K562 (cell line): ENCODE results near the gene MPDU1. TPM values are rescaled to one million over a fixed set of nuclear protein-coding genes. Genes with fewer than 3 reads are reported as not detected.
"Not testable (repeated sequence)": the region's sequence is repeated elsewhere in the genome, so short reads cannot be mapped to it uniquely, and the experiment has no call there.

Experiments
- ATAC-seq: fragments of 200-7000 bp; cut with Tn5 transposase; 3 replicates; pipeline ENCODE4 v1.9.1; 2020; ENCODE audit warnings: moderate library complexity
- BruUV-seq: library from RNA; stranded (reverse); fragments of 400-500 nt; replicated peaks from 2 replicates; lab custom pipeline; 2021; lab: Mats Ljungman, UMichigan
- CTCF ChIA-PET: fragments of 300-600 bp; formaldehyde crosslinking; extraction: SDS; loops from one replicate; lab custom pipeline; 2021; ENCODE audit warnings: low intra/inter-chr PET ratio; lab: Yijun Ruan, JAX
- POLR2A ChIA-PET: fragments of 300-600, 350-650 bp; sonication (Branson Sonifier 250); formaldehyde crosslinking; extraction: SDS; loops from one replicate; lab custom pipeline; 2021; ENCODE audit warnings: antibody characterized with exemption, inconsistent platforms; lab: Yijun Ruan, JAX
- DNase-seq, 4 experiments: peaks; one replicate each; pipeline versions ENCODE4 v3.0.0 to v3.0.0-alpha.2; 2011 to 2018; ENCODE audit warnings: low spot score in 3 of 4, mixed read lengths in 3 of 4; ENCODE audit errors: extremely low read depth in 1 of 4
- FAIRE-seq: peaks from 2 replicates; lab custom pipeline; 2011; peaks lifted over from hg19 to GRCh38; lab: Jason Lieb, UNC
- H2AFZ ChIP-seq: 2 replicates; pipeline ENCODE4 v1.6.0; 2011; ENCODE audit warnings: low read depth, low read length, control low read depth, inconsistent platforms
- H3K27ac ChIP-seq: fragments of 200-600 bp; 3 replicates; pipeline ENCODE4 v1.8.0; 2011; ENCODE audit warnings: low read depth, mild to moderate bottlenecking, control low read depth, inconsistent platforms, low read length, moderate library complexity, mixed read lengths; ENCODE audit errors: extremely low read depth
- H3K27me3 ChIP-seq, 2 experiments: fragments of 300-600 bp in 1 of 2; 2 replicates in 1 of 2; 3 replicates in 1 of 2; pipeline versions ENCODE4 v1.6.0 to v1.8.0; 2011; ENCODE audit warnings: inconsistent platforms in 2 of 2, low read length in 2 of 2, mild to moderate bottlenecking in 1 of 2, mixed read lengths in 1 of 2, moderate library complexity in 1 of 2; ENCODE audit not compliant: control insufficient read depth in 2 of 2, insufficient read depth in 2 of 2
- H3K36me3 ChIP-seq: fragments of 300-600 bp; 3 replicates; pipeline ENCODE4 v1.8.0; 2011; ENCODE audit warnings: mild to moderate bottlenecking, low read length, inconsistent platforms; ENCODE audit not compliant: control insufficient read depth, insufficient read depth
- H3K4me1 ChIP-seq, 2 experiments: fragments of 200-600 bp in 1 of 2; replicated peaks in 1 of 2; 2 replicates in 1 of 2; 3 replicates in 1 of 2; pipeline versions ENCODE4 v1.5.1 to v1.8.0; 2011; ENCODE audit warnings: inconsistent platforms in 2 of 2, low read length in 2 of 2, mild to moderate bottlenecking in 1 of 2, mixed read lengths in 1 of 2, moderate library complexity in 1 of 2; ENCODE audit not compliant: control insufficient read depth in 2 of 2, insufficient read depth in 2 of 2
- H3K4me2 ChIP-seq: 2 replicates; pipeline ENCODE4 v1.6.1; 2011; ENCODE audit warnings: low read length, control low read depth, inconsistent platforms, mixed read lengths; ENCODE audit not compliant: insufficient read depth
- H3K4me3 ChIP-seq: fragments of 200-600 bp; sonication (generic), shearing (Covaris generic); 2 replicates; pipeline ENCODE4 v1.5.1; 2016; ENCODE audit warnings: control low read depth, inconsistent platforms
- H3K79me2 ChIP-seq: fragments of 200-600 bp; 3 replicates; pipeline ENCODE4 v1.8.0; 2011; ENCODE audit warnings: low read length, inconsistent platforms; ENCODE audit not compliant: control insufficient read depth, insufficient read depth
- H3K9ac ChIP-seq, 2 experiments: 2 replicates each; pipeline versions ENCODE4 v1.6.0 to v1.6.1; 2011; ENCODE audit warnings: low read depth in 2 of 2, low read length in 2 of 2, control low read depth in 1 of 2, inconsistent platforms in 1 of 2, mild to moderate bottlenecking in 1 of 2, mixed read lengths in 1 of 2; ENCODE audit not compliant: insufficient read depth in 1 of 2
- H3K9me1 ChIP-seq: one replicate; pipeline ENCODE4 v1.6.0; 2011; ENCODE audit warnings: inconsistent platforms, mild to moderate bottlenecking, low read length, moderate library complexity; ENCODE audit not compliant: control insufficient read depth, insufficient read depth
- H3K9me3 ChIP-seq: replicated peaks from 2 replicates; pipeline ENCODE4 v1.5.1; 2011; ENCODE audit warnings: low read depth, low read length, inconsistent platforms; ENCODE audit not compliant: control insufficient read depth, insufficient read depth
- H4K20me1 ChIP-seq: replicated peaks from 2 replicates; pipeline ENCODE4 v1.6.1; 2011; ENCODE audit warnings: low read length, inconsistent platforms, mixed read lengths; ENCODE audit not compliant: control insufficient read depth, insufficient read depth
- ESRRB ChIP-seq: fragments of 250-450 bp; sonication (Bioruptor Pico); IDR thresholded peaks from 2 replicates; pipeline ENCODE4 v1.5.0; 2020; ENCODE audit warnings: mild to moderate bottlenecking, moderate library complexity, borderline replicate concordance
- ETV5 ChIP-seq: sonication (generic); formaldehyde crosslinking; IDR thresholded peaks from 2 replicates; pipeline ENCODE4 v1.4.0; 2020; ENCODE audit warnings: low read depth, mild to moderate bottlenecking, missing genetic modification reagents
- MXI1 ChIP-seq: IDR thresholded peaks from 2 replicates; pipeline ENCODE4 v1.6.1; 2011; ENCODE audit warnings: low read depth, mild to moderate bottlenecking, improper control_type of control experiment, low read length
- NFATC3 ChIP-seq: fragments of 450-650 bp; IDR thresholded peaks from 2 replicates; pipeline ENCODE4 v1.6.1; 2017; ENCODE audit warnings: mild to moderate bottlenecking
- WGBS: fragments of 100-300 bp; shearing (Covaris generic); methylation state at CpG from one replicate; pipeline ENCODE4 v1.1.6; 2016; ENCODE audit warnings: low coverage, mixed read lengths; ENCODE audit not compliant: insufficient coverage; ENCODE audit errors: missing lambda C conversion rate; 5-methylcytosine and 5-hydroxymethylcytosine counted together
- in situ Hi-C: fragments of 300-500 bp; cut with MboI; formaldehyde crosslinking; loops from 4 replicates; pipeline ENCODE4 v1.15.0; 2018; ENCODE audit warnings: inconsistent platforms, mixed read lengths
- intact Hi-C: fragments of 100-400 bp; cut with micrococcal nuclease; formaldehyde crosslinking; loops from 2 replicates; pipeline ENCODE4 v1.14.2; 2022
- polyA plus RNA-seq, 8 experiments: library from polyadenylated mRNA; depleted of rRNA in 4 of 8; stranded (reverse) in 5 of 8; unstranded in 3 of 8; fragments of >200 nt; fragmentation: Nextera tagmentation in 2 of 8; fragmentation: Illumina TruSeq in 1 of 8; extraction: Ambion mirVana in 2 of 8; extraction: Trizol in 1 of 8; gene quantifications; 2 replicates each; pipeline versions ENCODE4 v1.2.1 to v1.2.3, GENCODE V29; 2011 to 2014; ENCODE audit warnings: inconsistent platforms in 1 of 8, missing spikeins in 1 of 8
- total RNA-seq, 7 experiments: library from RNA; depleted of rRNA in 6 of 7; stranded (reverse); fragments of >200 nt in 6 of 7; fragmentation: Illumina TruSeq in 2 of 7; extraction: Trizol in 2 of 7; gene quantifications; 2 replicates each; pipeline versions ENCODE4 v1.2.1 to v1.2.3, GENCODE V29; 2011 to 2021; ENCODE audit warnings: low replicate concordance in 1 of 7
- TF ChIP-seq, protein P1 (sequence below), 2 experiments: fragments of 450-650 bp; IDR thresholded peaks; 2 replicates each; pipeline ENCODE4 v1.6.1; 2018; ENCODE audit warnings: mild to moderate bottlenecking in 2 of 2, low read depth in 1 of 2; ENCODE audit not compliant: partially characterized antibody in 2 of 2

MPDU1 gene
- total and polyA plus RNA-seq, 9 of the 15 experiments (the other 6 are each of a cell fraction or from before 2014, with no cell fraction given) = 4.9 to 179 (median 77.1) TPM

- H3K79me2 ChIP-seq, ATAC-seq, H2AFZ ChIP-seq, in situ Hi-C loops, H3K4me2 ChIP-seq, H3K9me3 ChIP-seq, H3K36me3 ChIP-seq, DNase-seq, H3K27me3 ChIP-seq, H3K9me1 ChIP-seq, CTCF ChIA-PET, H3K9ac ChIP-seq, H3K4me3 ChIP-seq, H3K27ac ChIP-seq, intact Hi-C loops, BruUV-seq, FAIRE-seq, H4K20me1 ChIP-seq: not testable (repeated sequence)
- POLR2A ChIA-PET = interaction anchor here (3.5 kb wide), 1 partner anchor 61 kb away, joined by 38 read pairs; the partner anchor contains the start of genes TP53 and WRAP53
- WGBS = 85% methylated on average over 4 of the region's 16 CpGs
- peaks cover 0 to 17% of the 10 kb centered on the region in 2 experiments; a peak in 4 of 5 replicates for H3K4me1 ChIP-seq
Observed at GRCh38 chr17:7625749-7626148, 42.1 kb downstream of the MPDU1 start.

DNA sequence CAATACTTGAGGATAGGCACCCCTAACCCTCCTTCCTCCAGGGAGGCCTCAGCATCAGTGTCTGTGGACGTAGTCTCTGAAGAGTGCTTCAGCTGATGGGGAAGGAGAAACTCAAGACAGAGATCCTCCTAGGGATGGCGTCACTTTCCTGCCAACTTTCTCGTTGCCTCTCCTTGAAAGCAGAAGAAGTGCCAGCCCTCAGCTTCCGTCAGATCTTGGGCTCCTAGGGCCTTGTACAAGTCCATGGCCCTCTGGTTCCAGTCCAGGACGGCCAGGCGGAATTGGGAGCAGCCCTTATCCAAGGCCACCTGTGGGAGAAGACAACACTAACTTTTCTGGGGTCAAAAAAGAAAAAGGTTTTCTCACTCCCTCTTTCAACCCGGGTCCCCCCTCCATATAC lies 42.7 kb downstream of the MPDU1 start:
- Histone ChIP-seq H3K27ac (no peak overlapping the region), H3K36me3 (no peaks in the 10 kb centered on the region), H3K4me3 (no peak overlapping the region), H3K4me2 (no peak overlapping the region), H3K9ac (no peak overlapping the region), H3K9me1 (no peaks in the 10 kb centered on the region), H3K4me1 (peaks cover 0 to 17% of the 10 kb centered on the region in 2 experiments; a peak in 4 of 5 replicates), H3K27me3 (no peaks in the 10 kb centered on the region), H3K9me3 (no peaks in the 10 kb centered on the region), H2AFZ (no peak overlapping the region), H3K79me2 (no peaks in the 10 kb centered on the region), H4K20me1 (no peaks in the 10 kb centered on the region)
- in situ Hi-C loops (no loop called here), intact Hi-C loops (no loop called here)
- no TSS peak for BruUV-seq
- FAIRE-seq = no peak
- 66% methylated on average over 6 of the region's 7 CpGs for WGBS
- CTCF ChIA-PET = no interaction called here
- POLR2A ChIA-PET = interaction anchor here (0.7 to 3.5 kb wide), 2 partner anchors 11 to 60 kb away, joined by 5 to 38 read pairs; partner anchors contain the start of genes TP53 and WRAP53
- no peak for ATAC-seq
- DNase-seq = no peak
- TF ChIP-seq, protein P1, sequence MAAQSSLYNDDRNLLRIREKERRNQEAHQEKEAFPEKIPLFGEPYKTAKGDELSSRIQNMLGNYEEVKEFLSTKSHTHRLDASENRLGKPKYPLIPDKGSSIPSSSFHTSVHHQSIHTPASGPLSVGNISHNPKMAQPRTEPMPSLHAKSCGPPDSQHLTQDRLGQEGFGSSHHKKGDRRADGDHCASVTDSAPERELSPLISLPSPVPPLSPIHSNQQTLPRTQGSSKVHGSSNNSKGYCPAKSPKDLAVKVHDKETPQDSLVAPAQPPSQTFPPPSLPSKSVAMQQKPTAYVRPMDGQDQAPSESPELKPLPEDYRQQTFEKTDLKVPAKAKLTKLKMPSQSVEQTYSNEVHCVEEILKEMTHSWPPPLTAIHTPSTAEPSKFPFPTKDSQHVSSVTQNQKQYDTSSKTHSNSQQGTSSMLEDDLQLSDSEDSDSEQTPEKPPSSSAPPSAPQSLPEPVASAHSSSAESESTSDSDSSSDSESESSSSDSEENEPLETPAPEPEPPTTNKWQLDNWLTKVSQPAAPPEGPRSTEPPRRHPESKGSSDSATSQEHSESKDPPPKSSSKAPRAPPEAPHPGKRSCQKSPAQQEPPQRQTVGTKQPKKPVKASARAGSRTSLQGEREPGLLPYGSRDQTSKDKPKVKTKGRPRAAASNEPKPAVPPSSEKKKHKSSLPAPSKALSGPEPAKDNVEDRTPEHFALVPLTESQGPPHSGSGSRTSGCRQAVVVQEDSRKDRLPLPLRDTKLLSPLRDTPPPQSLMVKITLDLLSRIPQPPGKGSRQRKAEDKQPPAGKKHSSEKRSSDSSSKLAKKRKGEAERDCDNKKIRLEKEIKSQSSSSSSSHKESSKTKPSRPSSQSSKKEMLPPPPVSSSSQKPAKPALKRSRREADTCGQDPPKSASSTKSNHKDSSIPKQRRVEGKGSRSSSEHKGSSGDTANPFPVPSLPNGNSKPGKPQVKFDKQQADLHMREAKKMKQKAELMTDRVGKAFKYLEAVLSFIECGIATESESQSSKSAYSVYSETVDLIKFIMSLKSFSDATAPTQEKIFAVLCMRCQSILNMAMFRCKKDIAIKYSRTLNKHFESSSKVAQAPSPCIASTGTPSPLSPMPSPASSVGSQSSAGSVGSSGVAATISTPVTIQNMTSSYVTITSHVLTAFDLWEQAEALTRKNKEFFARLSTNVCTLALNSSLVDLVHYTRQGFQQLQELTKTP (IDR thresholded peaks at IDR 0.05; ENCODE audit: low read depth in 1 of 2, partially characterized antibody in 2 of 2) = no peak
- no peak for TF ChIP-seq NFATC3
- no peak for TF ChIP-seq ESRRB (CRISPR knock-in tag)
- TF ChIP-seq MXI1 = no peak
- TF ChIP-seq ETV5 = no peak
